HT1080 (cell line): Measurements from ENCODE around the gene MTCL1. TPM values are rescaled to one million over a fixed set of nuclear protein-coding genes. Genes with fewer than 3 reads are reported as not detected.
A peak's percentile ranks its signal among the peaks of the same experiment; 100 is the strongest.

Experiments
- DNase-seq: peaks from one replicate; pipeline ENCODE4 v3.0.0-alpha.2; 2015; ENCODE audit warnings: low read depth
- polyA plus RNA-seq, 2 experiments: library from polyadenylated mRNA; depleted of rRNA; stranded (reverse); fragments of >200 nt; gene quantifications; 2 replicates each; pipeline ENCODE4 v1.2.3, GENCODE V29; 2015
- total RNA-seq: library from RNA; depleted of rRNA; stranded (reverse); fragments of >200 nt; shearing (Covaris generic); gene quantifications from 2 replicates; pipeline ENCODE4 v1.2.3, GENCODE V29; 2014; rRNA removed

The MTCL1 gene
- total RNA-seq: 20.5 and 28.8 TPM in 2 replicates
- 14.9 and 20.4 TPM in 2 replicates for polyA plus RNA-seq (2015; cell fraction: cytosol; rRNA removed)
- polyA plus RNA-seq (2015; cell fraction: nucleus; rRNA removed): 83.5 and 92.9 TPM in 2 replicates

DNA sequence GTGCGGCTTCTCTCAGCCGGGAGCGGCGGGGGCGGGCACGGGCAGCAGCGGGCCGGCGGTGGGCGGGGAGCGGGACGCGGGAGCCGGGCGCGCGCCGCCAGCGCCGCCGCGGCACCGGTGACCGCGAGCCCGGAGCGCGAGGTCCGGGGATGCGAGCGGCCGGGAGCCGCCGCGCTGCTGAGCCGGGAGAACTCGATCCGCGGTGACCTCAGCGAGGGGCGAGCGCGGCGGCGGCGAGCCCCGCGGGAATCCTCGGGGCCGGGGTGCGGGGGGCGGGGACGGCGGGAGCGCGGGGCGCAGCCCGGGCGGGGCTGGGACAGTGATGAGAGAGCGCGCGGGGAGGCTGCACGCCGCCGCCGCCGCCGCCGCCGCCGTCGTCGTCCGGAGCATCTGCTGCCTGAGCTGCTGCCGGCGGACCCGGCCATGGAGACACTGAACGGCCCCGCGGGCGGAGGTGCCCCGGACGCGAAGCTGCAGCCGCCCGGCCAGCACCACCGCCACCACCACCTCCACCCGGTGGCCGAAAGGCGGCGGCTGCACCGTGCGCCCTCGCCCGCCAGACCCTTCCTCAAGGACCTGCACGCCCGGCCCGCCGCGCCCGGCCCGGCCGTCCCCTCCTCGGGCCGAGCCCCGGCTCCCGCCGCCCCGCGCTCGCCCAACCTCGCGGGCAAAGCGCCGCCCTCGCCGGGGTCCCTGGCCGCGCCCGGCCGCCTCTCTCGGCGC, at the start of gene MTCL1:
Gene MTCL1, plus strand, starts transcription at position 319 of the 723 bp plus-strand sequence. Its CDS starts 105 bp downstream, at position 424.
- DNase-seq: peak; percentile 54

DNA sequence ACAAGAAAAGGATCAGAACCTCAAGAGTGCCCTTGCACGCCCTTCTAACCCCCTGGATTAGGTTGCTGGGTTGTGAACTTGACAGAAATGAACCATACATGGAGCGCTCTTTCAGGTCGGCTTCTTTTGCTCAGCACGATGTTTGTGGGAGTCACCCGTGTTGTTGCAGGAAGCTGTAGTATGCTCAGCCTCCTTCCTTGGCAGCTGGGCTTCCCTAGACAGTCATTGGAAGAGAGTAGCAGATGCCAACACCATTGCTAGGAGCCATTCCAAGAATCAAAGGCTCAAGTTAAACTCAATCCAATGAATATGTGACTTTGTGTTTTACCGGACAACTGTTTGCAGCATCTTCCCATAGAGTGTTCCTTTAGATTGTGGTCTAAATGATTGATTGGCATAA, 49.1 kb upstream of the MTCL1 start:
- DNase-seq: no peak

DNA sequence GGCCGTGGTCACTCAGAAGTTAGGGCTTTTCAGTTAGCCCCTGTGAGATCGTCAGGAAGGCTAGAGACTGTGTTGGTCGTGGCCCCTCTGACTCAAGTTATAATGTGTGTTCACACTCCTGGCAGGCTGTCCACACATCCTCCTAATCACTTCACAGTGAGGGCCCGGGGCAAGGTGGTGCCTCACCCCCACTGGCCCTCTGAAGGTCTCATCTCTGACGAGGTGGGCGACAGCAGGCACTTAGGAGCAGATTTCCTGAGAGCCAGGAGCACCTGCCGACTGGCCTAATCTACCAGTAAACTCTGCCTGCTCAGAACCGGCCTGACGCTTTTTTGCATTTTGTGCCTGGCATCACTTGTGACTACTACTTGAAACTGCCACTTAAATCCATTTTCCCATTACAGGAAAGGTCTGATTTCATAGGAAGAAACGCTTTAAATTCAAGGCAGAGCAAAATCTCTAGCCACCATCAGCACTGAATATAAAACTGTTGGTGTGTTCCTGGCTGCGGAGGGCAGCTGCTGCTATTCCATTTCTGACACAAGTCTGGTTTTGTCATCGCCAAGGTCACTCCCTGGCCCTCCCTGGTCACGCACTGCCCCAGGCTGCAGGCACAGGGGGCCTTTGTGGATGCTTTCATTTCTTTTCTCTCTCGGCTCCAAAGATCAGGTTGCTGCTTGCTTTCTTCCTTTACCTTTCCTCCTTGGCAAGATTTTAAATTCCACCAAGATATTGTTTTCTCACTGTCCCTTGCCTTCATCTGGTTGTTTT, 48.1 kb upstream of the MTCL1 start:
- no peak for DNase-seq

DNA sequence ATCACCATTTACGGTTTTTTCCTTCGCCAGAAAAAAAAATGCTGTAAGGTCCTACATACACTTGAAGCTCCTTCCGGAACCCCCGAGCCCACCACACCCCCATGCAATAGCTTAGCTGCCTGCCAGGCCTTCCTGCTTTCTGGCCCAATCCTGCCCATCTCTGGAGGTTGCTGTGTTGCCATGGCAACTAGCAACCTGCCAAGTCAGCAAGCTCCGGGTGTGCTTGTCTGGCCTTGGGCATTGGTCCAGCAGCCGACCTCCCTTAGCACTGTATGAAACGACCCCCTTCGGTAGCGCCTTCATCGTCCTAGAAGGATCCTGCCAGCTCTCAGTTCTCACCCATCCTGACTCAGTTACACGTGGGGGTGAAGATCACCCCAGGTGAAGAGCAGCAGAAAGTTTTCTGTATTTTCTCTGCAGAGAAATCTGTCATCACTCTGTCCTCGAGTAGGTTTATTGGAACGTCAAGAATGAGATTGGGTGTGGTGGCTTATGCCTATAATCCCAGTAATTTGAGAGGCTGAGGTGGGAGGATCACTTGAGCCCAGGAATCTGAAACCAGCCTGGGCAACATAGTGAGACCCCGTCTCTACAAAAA, 47.4 kb upstream of the MTCL1 start:
- peak; percentile 43 for DNase-seq

DNA sequence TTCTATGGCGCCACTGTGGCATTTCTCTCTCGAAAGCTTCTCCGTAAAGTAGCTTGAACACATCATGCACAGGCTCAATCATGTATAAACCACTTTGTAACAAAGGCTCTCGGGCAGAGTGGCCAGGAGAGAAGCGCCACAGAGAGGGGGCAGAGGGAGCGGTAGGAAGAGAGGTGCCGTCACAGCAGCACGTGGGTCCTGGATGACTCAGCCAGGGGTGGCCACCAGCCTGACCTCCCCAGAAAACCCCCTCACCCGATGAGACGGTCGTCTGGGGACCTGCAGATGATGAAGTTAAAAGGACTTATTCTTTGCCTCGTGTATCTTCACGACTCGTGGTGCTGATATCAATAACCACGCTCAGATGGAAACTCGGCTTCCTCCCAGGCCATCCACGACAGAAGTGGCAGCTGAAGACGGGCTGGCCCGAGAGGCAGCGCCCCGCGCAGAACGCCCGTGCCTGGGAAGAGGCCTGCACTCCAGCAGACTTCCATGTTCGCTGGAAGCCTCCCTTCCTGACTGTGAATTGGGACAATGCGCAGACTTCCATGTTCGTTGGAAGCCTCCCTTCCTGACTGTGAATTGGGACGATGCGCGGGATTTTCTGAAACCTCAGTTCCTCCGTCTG, 46.4 kb upstream of the MTCL1 start:
- no peak for DNase-seq

DNA sequence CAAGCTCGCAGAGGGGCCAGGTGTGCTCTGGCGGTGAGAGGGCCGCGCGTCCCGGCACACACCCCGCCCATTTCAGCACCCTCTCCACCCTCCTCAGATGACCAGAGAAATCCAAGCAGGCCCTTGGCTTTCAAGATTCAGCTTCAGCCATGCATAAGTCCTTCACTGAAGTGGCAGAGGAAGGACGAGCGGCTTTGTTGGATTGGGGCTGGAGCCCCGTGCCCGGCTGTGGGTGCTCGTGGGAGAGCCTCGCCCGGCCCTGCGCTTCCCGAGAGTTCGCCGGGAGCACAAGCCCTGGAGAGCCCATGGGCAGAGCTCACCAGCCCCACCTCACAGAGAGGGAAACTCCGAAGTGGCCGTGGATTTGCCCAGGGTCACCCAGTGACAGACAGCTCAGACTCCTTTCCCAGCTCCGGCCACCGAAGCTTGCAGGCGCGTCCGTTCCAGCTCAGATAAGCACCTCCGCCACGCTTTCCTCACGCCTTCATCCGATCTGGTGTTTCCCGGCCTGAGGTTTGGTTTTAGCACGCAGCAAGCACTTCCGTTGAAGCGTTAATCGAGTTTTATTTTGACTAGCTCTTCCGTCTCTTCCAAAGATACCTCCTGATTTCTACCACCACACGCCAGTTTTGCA, 45.6 kb upstream of the MTCL1 start:
- DNase-seq: no peak

DNA sequence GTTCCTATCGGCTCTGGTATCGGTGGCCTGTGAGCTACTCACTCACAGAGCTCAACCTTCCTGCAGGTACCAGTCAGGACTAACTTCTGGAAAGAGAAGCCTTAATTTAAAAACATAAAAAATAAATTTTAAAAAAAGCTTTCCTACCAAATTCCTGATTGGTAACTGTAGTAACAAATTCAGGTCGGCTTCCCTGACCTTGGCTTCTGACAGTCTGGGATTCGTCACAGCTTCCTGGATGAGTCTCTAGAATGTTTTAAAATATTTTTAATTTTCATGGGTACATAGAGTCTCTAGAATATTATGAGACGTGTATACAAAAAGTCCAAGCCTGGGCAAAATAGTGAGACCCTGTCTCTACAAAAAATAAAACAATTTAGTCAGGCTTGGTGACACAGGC, 45.0 kb upstream of the MTCL1 start:
- DNase-seq: no peak

DNA sequence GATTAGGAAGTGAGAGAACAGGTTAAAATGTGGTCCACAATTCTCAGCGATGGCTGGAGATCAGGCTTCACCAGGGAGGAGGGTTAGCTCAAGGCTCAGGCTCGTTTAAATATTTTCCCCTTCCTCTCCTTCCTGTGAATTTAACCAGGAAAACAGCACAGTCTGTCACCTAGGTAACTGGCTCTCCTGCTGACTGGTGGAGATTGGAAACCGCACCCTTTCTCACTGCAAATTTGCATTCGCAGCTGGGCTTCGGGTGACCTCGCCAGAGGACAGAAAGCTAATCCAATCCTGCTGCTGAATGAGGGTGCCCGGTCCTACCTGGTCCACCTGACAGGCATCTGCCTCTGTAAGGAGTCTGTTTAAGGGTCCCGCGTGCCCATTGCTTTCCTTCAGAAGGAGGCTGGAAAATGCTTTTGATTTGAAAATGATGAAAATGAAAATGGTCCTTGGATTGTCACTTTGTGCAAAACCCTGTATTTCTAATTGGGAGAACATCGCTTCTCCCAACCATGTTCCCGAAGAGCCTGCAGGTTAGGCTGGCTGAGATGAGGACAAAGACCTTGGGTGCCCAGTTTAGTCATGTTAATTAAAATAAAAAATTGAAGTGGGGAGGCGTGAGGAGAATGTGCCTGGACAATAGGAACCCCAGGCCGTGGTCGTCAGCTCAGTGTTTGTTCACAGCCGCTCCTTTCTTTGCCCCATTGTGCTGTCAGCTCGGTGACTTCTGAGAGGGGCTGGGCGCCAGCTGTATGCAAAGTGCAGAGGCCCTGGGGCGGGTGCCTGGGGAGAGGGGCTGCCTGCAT, 43.4 kb upstream of the MTCL1 start:
- peak; percentile 51 for DNase-seq

DNA sequence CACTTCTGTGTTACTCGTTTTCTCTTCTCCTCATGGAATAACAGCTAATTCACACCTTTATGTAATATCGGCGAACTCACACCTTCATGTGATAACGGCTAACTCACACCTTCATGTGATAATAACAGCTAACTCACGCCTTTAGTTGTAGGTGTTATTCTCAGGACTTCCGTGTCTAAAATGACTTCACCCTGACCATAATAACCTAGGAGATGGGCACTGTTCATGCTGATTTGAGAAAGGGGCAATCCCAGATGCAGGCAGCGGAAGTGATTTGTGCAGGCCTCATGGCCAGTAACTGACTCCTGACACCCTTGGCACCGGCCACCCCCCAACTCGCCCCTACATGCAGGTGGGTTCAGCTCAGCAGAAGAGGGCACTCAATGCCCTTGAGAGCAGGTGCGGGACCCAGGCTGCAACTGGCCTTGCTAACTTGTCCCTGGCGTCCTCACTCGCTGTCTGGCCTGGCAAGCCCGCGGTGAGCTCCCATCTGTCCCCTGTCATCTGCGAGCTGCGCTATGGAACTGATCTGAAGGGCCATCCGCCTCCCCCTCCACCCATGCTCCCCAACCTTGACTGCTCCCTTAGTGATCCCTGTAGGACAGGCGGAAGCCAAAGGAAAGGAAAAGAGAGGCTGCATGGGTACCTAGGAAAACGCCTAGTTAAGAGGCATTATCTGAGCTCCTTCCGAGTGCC, 42.6 kb upstream of the MTCL1 start:
- DNase-seq: no peak

DNA sequence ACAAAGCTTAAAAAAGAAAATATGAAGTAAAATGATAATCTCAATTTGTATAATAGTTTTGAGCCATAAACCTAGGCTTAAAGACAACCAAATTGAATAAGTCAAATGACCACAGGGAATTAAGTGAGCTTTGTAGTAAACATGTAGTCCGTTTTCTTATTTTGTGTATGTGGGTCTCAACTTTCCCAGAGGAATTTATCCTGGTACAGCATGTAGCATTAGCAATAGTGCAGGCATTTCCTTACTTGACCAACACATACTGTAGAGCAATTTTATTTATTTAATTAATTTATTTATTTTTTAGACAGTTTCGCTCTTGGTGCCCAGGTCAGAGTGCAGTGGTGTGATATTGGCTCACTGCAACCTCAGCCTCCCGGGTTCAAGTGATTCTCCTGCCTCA, 37.5 kb upstream of the MTCL1 start:
- DNase-seq: no peak

DNA sequence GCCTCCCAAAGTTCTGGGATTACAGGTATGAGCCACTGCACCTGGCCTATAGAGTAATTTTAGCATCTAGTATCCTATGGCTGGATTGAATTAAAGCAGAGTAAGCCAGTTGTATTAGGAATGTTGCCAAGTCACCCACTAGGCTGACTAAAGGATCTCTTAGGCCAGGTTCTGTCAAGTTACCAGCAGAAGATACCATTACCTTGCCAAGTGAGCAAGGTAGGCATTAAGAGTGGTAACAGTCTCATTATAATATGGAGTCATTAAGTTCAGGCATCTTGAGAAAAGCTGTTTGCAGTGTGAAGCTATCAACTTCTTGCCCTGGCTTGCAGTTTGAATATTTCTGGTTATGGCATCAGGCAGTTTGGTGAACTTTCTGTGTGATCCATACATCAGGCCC, 37.0 kb upstream of the MTCL1 start:
- DNase-seq: no peak

DNA sequence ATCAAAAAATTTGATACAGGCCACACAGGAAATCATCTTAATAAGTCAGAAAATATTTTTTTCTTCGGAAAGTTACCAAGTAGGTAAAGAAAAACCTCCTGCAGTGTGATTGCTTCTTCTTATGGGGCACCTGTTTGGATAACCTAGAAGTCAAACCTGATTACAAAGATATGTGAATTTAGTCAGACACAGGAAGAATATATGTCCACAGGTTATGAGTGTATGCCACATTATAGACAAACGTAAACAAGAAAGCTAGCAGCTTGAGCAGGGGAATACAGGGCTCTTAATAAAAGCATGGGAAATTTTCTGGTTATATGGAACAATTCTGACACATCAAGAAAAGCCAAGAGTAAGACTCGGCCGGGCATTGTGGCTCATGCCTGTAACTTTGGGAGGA, 35.8 kb upstream of the MTCL1 start:
- no peak for DNase-seq

DNA sequence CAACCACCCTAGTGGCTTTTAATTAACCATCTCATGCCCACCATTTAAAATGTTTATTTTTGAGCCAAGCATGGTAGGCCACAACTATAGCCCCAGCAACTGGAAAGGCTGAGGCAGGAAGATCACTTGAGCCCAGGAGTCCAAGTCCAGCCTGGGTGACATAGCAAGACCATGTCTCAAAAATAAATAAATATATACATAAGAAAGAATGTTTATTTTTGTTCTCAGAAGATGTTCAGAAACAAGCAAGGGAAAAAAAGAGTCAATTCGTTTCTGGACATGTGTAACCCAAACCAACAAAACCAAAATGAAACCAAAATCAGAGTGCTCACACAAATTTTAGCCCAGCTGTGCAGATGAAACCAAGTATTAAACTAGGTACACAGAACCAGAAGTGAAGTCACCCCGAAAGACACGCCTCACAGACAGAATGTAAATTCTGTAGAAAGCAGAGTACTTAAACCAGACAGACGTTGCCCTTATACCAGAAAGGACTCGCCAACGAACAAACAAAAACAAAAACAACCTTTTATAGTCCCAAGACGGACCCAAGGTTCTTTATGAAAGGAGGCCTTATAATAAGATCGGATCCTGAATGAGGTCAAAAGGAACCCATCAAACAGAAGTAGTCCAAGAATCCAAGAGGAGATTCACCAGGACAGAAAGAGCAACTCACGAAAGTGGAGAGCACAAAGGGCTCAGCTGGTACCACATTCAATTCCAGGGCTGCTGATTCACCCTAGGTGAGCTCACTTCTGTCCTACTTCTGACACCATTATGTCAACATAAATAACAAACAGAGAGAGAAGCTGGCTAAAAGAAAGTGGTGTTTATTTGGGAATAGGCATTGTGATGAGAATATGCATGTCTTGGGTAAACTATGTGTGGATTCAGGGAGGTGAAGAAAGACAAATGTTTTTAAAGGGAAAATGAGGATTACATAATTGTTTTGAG, 31.8 kb upstream of the MTCL1 start:
- DNase-seq: no peak

DNA sequence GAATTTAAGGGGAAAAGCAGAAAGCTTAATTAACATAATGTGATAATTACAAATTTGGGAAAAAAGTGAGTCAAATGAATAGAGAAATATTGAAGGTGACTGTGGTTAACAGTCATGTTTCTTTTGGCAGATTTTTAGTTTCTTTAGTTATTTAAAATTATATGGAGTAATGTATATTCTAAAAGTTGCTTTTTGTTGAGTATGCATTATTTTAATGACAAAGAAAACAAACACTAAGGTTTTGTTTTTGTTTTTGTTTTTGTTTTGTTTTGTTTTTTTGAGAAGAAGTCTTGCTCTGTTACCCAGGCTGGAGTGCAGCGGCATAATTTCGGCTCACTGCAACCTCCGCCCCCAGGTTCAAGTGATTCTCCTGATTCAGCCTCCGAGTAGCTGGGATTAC, 30.3 kb upstream of the MTCL1 start:
- DNase-seq: no peak

DNA sequence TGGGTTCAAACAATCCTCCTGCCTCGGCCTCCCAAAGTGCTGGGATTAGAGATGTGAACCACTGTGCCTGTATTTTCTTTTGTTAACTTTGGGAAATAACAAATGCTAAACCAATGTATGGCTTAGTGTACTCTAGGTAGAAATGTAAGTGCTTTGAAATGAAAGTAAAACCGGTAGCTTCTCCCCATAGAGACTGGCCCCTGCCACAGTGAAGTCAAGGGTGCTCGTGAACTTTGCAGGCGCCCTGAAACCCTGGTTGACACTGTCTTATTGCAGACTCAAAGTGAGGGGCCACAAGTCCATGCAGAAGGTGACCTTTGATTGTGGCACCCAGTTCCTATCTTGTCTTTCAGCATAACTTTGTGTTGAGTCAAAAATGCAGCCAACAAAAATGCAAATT, 24.2 kb upstream of the MTCL1 start:
- DNase-seq: no peak

DNA sequence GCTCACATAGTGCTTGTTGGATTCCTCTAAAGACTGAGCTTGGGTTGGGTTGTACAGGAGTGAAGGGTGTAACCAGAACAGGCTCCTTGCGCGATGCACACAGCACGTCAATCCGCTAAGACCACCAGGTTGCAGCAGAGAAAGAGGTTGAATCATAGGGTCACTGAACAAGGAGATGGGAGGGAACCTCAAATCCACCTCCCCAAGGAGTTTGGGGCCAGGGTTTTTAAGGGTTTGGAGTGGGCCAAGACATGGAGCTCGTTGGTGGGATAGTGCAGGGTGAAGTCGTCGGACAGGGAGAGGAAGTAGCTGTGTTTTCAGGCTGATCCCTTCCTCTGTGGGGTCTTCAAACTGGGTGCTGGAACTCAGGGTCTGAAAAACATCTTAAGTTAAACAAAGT, 20.8 kb upstream of the MTCL1 start:
- no peak for DNase-seq

DNA sequence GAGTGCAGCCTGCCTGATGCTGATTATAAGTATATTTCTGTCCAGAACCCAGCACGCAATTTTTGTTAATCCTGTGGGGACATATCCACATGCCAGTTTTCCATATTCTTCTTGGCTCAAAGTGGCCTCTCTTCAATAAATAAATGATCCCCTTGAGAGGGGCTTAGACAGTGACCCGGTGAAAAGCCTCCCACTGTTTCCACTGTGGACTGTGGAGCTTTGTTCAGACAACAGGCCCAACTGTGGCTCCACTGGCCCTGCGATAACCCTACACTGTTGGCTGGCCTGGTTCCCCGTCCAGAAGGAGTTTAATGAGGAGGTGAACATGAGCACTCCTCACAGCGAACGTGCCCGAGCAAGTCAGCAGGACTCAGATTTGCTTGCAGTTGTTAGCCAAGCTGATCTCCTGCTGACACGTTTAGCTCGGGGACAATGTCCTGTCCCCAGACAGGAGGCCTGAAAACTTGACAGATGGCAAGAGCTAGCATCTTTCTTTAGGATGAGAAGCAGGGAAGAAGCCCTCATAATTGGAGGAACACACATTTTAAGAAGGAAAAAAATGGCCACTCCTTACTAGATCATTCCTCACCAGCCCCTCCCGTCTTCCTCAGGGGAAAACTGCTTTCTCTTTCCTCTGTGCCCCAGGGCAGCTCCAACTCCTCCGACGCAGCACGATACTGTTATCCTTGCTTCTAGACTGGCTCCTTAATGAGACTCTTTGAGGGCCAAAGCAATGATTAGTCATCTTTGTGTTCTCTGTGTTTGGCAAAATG, 20.0 kb upstream of the MTCL1 start:
- no peak for DNase-seq

DNA sequence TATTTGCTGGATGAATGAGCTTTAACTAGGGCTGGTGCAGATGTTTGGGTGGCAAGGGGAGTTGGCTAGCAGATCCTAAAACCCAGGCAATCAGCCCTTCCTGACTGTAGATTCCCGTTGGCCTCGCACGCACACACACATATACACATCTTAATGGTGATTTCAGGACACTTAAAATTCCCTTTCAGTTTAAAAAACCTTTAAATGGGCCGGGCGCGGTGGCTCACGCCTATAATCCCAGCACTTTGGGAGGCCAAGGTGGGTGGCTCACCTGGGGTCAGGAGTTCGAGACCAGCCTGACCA, 19.5 kb upstream of the MTCL1 start:
- DNase-seq: no peak
